Parathyroid adenoma (tissue), 2 donors: Measurements from ENCODE around the gene RBM39.

ENCODE experiments used
- H2AFZ ChIP-seq: fragments of 300-600 bp; sonication (generic); one replicate; pipeline ENCODE4 v1.7.0; 2017; ENCODE audit warnings: antibody characterized with exemption, mild to moderate bottlenecking
- H3K27ac ChIP-seq: fragments of 300-600 bp; sonication (generic); one replicate; pipeline ENCODE4 v1.7.0; 2017
- H3K27me3 ChIP-seq: fragments of 300-600 bp; sonication (generic); one replicate; pipeline ENCODE4 v1.7.0; 2017; ENCODE audit warnings: low read length; ENCODE audit not compliant: control insufficient read depth, insufficient read depth
- H3K36me3 ChIP-seq: fragments of 300-600 bp; sonication (generic); one replicate; pipeline ENCODE4 v1.7.0; 2017; ENCODE audit warnings: low read length; ENCODE audit not compliant: control insufficient read depth, insufficient read depth
- H3K4me1 ChIP-seq: fragments of 300-600 bp; sonication (generic); one replicate; pipeline ENCODE4 v1.7.0; 2017; ENCODE audit warnings: control low read depth
- H3K4me2 ChIP-seq: fragments of 300-600 bp; sonication (generic); one replicate; pipeline ENCODE4 v1.7.0; 2017; ENCODE audit warnings: low read length
- H3K4me3 ChIP-seq: fragments of 300-600 bp; sonication (generic); one replicate; pipeline ENCODE4 v1.7.0; 2017; ENCODE audit warnings: low read depth, low read length
- H3K79me2 ChIP-seq: fragments of 300-600 bp; sonication (generic); one replicate; pipeline ENCODE4 v1.7.0; 2017; ENCODE audit warnings: control low read depth
- H3K9ac ChIP-seq: fragments of 300-600 bp; sonication (generic); one replicate; pipeline ENCODE4 v1.7.0; 2017; ENCODE audit warnings: mild to moderate bottlenecking
- H3K9me3 ChIP-seq: fragments of 300-600 bp; sonication (generic); one replicate; pipeline ENCODE4 v1.7.0; 2017; ENCODE audit warnings: low read length; ENCODE audit not compliant: control insufficient read depth
- CTCF ChIP-seq: fragments of 300-600 bp; sonication (generic); IDR thresholded peaks from one replicate; pipeline ENCODE4 v1.7.0; 2017; ENCODE audit warnings: antibody characterized with exemption, mild to moderate bottlenecking
- donor health status: primary hyperparathyroidism.

RBM39 gene

GRCh38 chr20:35665949-35666288 is 76.1 kb downstream of the RBM39 start:
- peaks cover 18% of the 10 kb centered on the region for H3K4me1 ChIP-seq
- H3K79me2 ChIP-seq = peaks cover 41% of the 10 kb centered on the region
- H3K27me3 ChIP-seq = no peaks in the 10 kb centered on the region
- TF ChIP-seq CTCF = no peak
- H3K9me3 ChIP-seq = no peaks in the 10 kb centered on the region
- no peak overlapping the region for H3K27ac ChIP-seq
- no peaks in the 10 kb centered on the region for H3K36me3 ChIP-seq
- H3K4me2 ChIP-seq = no peak overlapping the region
- H3K9ac ChIP-seq = no peak overlapping the region
- no peak overlapping the region for H3K4me3 ChIP-seq
- H2AFZ ChIP-seq = no peak overlapping the region

DNA sequence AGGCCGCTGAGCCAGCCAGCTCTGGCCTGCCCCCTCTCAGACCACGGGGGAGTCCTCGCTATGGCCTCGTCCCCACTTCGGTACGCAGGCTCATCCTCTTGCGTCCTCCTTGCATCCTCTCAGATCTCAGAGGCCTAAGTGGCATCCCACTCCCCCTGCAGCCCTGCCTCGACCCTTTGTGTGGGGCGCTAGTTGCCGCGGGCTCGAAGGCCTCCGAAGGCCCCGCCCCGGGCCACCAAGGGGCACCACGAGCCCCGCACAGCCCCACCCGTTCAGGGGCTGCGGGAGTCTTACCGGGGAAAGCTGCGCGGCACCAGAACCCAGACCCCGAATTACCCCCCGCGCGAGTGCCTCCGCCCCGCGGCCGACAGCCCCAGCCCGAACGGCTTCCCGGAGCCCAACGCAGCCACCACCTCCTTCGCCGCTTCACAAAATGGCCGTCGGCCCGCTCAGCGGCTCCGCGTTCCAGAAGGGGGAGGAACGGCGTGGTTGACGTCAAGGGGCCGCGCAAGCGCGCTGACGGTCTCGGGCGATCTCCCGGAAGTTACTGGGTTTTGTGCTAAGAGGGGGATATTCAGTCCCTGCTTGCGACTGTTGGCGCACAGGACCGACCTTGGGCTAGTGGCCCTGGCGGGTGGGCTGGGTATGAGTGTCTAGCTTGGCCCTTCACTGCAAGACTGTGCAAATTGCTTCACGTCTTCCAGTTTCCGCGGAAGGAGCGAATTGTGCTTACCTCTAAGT is 77.4 kb downstream of the RBM39 start, which contains the start of the genes CPNE1 and RBM12:
Gene CPNE1 (minus strand): TSS at position 435 of the 741 bp plus-strand sequence. CDS start 31,977 bp downstream, outside the sequence.
Gene RBM12 (minus strand): TSS at position 435 of the 741 bp plus-strand sequence. CDS start 9,578 bp downstream, outside the sequence.
- Histone ChIP-seq H3K9me3 (no peaks in the 10 kb centered on the region), H3K4me1 (peaks cover 18% of the 10 kb centered on the region), H3K4me2 (peak within 1 kb of the TSS; percentile 72), H3K36me3 (no peaks in the 10 kb centered on the region), H3K4me3 (peak within 1 kb of the TSS; percentile 88), H3K27me3 (no peaks in the 10 kb centered on the region), H3K79me2 (peaks cover 54% of the 10 kb centered on the region), H3K27ac (peak within 1 kb of the TSS; percentile 89), H2AFZ (peak within 1 kb of the TSS; percentile 90), H3K9ac (peak within 1 kb of the TSS; percentile 87)
- TF ChIP-seq CTCF = no peak

DNA sequence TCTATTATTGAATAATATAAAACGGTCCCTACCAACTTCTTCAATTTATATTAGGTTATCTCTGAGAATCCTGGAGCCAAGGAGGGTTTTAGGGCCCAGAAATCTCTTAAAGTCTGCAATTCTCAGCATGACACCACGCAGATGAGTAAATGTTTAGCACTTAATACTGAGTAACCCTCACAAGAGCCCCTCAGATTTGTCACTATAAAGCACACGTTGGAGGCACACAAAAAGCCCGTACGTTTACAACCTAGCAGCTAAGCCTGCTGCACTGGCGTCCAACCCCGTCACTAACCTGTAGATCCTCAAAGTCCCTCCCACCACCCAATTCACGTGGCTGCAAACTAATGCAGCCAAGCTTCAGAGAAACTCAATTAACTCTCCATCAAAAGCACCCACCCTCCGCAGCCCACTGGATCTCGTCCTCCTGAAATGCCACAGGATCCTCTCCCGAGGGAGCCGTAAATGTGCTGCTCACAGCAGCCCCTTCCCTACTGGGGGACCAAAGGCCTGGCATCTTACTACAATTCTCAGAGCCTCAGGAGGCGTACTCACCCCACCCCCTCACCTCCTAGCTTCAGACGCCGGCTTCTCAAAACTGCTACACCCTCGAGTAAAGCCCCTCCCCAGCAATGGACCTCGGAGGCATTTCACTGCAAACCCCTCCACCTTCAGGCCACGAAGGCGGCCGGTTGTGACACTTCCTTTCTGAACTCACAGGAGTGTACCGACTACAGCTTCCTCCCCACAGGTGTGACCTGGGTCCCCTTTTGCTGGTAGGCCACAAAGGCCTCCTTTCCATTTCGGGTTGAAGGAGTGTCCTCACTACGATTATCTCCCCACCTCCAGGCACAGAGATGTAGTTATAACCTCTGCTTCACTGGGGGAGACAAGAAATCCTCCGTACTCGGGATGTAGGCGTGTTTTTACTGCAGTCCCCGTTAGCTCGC is 78.3 kb downstream of the RBM39 start:
- H3K36me3 ChIP-seq = no peaks in the 10 kb centered on the region
- peaks cover 59% of the 10 kb centered on the region for H3K79me2 ChIP-seq
- H3K4me2 ChIP-seq = peak overlapping the region; percentile 72
- H3K27me3 ChIP-seq = no peaks in the 10 kb centered on the region
- no peaks in the 10 kb centered on the region for H3K9me3 ChIP-seq
- peak overlapping the region; percentile 87 for H3K9ac ChIP-seq
- no peak for TF ChIP-seq CTCF
- H3K4me1 ChIP-seq = peaks cover 18% of the 10 kb centered on the region
- peak overlapping the region; percentile 89 for H3K27ac ChIP-seq
- H3K4me3 ChIP-seq = peak overlapping the region; percentile 88
- peak overlapping the region; percentile 90 for H2AFZ ChIP-seq

- Histone ChIP-seq H3K27ac (no peak overlapping the region), H3K27me3 (no peaks in the 10 kb centered on the region), H3K9ac (no peak overlapping the region), H2AFZ (no peak overlapping the region), H3K4me3 (peak overlapping the region; percentile 11), H3K4me1 (peaks cover 18% of the 10 kb centered on the region), H3K9me3 (no peaks in the 10 kb centered on the region), H3K36me3 (no peaks in the 10 kb centered on the region), H3K79me2 (peaks cover 67% of the 10 kb centered on the region), H3K4me2 (peak overlapping the region; percentile 72)
- TF ChIP-seq CTCF = no peak
Measured at GRCh38 chr20:35662551-35662950, 79.5 kb downstream of the RBM39 start.
